GM18951 (cell line): Measurements from ENCODE around the gene SIRPB1.
"Not testable (repeated sequence)": the region's sequence is repeated elsewhere in the genome, so short reads cannot be mapped to it uniquely, and the experiment has no call there.

Source experiments
- POLR2A ChIP-seq: IDR thresholded peaks from 4 replicates; pipeline ENCODE4 v1.6.1; 2011; ENCODE audit warnings: mild to moderate bottlenecking; ENCODE audit not compliant: insufficient read length, insufficient read depth; ENCODE audit errors: extremely low read depth
- in situ Hi-C: fragments of 300-500 bp; cut with MboI; formaldehyde crosslinking; loops from one replicate; pipeline ENCODE4 v1.12.0; 2022; ENCODE audit warnings: low sequenced_read_pairs, mixed read lengths, inconsistent platforms; ENCODE audit not compliant: unreplicated experiment

Gene SIRPB1

GRCh38 chr20:1600736-1601135 lies 19.1 kb downstream of the SIRPB1 start:
- TF ChIP-seq POLR2A, result no peak
- in situ Hi-C loops, result no loop called here

- no peak for TF ChIP-seq POLR2A
- in situ Hi-C loops, result no loop called here
Measured at GRCh38 chr20:1595333-1595732, 24.5 kb downstream of the SIRPB1 start.

GRCh38 chr20:1588533-1589460 lies 31.0 kb downstream of the SIRPB1 start:
- in situ Hi-C loops, result no loop called here
- no peak for TF ChIP-seq POLR2A

- no peak for TF ChIP-seq POLR2A
- in situ Hi-C loops, result no loop called here
Measured at GRCh38 chr20:1587781-1588532, 31.9 kb downstream of the SIRPB1 start.

- no peak for TF ChIP-seq POLR2A
Measured at GRCh38 chr20:1579488-1579887, 40.3 kb downstream of the SIRPB1 start.

GRCh38 chr20:1577906-1578305 lies 41.9 kb downstream of the SIRPB1 start:
- in situ Hi-C loops, result no loop called here

More at GRCh38 chr20:1579488-1579887, 40.3 kb downstream of the SIRPB1 start:
- in situ Hi-C loops, result no loop called here

GRCh38 chr20:1577313-1577712 lies 42.5 kb downstream of the SIRPB1 start:
- in situ Hi-C loops, result not testable (repeated sequence)

More at GRCh38 chr20:1577906-1578305, 41.9 kb downstream of the SIRPB1 start:
- no peak for TF ChIP-seq POLR2A

- no peak for TF ChIP-seq POLR2A
- in situ Hi-C loops, result no loop called here
Measured at GRCh38 chr20:1576641-1577040, 43.2 kb downstream of the SIRPB1 start.

- in situ Hi-C loops, result not testable (repeated sequence)
Measured at GRCh38 chr20:1576003-1576402, 43.8 kb downstream of the SIRPB1 start.

GRCh38 chr20:1571583-1571982 lies 48.2 kb downstream of the SIRPB1 start:
- in situ Hi-C loops, result not testable (repeated sequence)
